AG04449 (cell line): ENCODE results near the gene TPP1.

Experiments
- CTCF ChIA-PET: fragments of 350-600 bp; formaldehyde crosslinking; extraction: SDS; loops from one replicate; lab custom pipeline; 2021; ENCODE audit warnings: antibody characterized with exemption; lab: Yijun Ruan, JAX
- POLR2A ChIA-PET: fragments of 400-600, 350-600 bp; formaldehyde crosslinking; extraction: SDS; loops from one replicate; lab custom pipeline; 2020; ENCODE audit warnings: antibody characterized with exemption, inconsistent platforms; lab: Yijun Ruan, JAX
- DNase-seq: peaks from one replicate; pipeline ENCODE4 v3.0.0-alpha.2; 2010; ENCODE audit warnings: low read depth, low spot score
- H3K4me3 ChIP-seq: 2 replicates; pipeline ENCODE4 v1.5.1; 2011; ENCODE audit warnings: low read depth, mild to moderate bottlenecking, control low read depth, low read length
- CTCF ChIP-seq: IDR thresholded peaks from one replicate; pipeline ENCODE4 v1.5.1; 2011; ENCODE audit warnings: mild to moderate bottlenecking, moderate library complexity, low read length, control low read depth, inconsistent platforms; ENCODE audit not compliant: insufficient read depth; ENCODE audit errors: missing control alignments

Gene TPP1

GRCh38 chr11:6586434-6587359 lies 32.5 kb downstream of the TPP1 start:
- POLR2A ChIA-PET: no interaction called here
- H3K4me3 ChIP-seq: no peak overlapping the region
- no peak for TF ChIP-seq CTCF
- no peak for DNase-seq
- CTCF ChIA-PET: interaction anchor here (1.3 to 2.2 kb wide), 2 partner anchors 10 to 56 kb away, joined by 3 to 6 read pairs; no protein-coding TSS in a partner anchor

- ChIA-PET CTCF (no interaction called here), POLR2A (no interaction called here)
- TF ChIP-seq CTCF: no peak
- no peak for DNase-seq
- H3K4me3 ChIP-seq: no peak overlapping the region
Measured at GRCh38 chr11:6584528-6584927, 34.7 kb downstream of the TPP1 start.

GRCh38 chr11:6583584-6583983 lies 35.6 kb downstream of the TPP1 start:
- no peak for DNase-seq
- H3K4me3 ChIP-seq: no peak overlapping the region
- ChIA-PET CTCF (interaction anchor here (1.2 kb wide), 1 partner anchor 15 kb away, joined by 3 read pairs; no protein-coding TSS in a partner anchor), POLR2A (no interaction called here)
- no peak for TF ChIP-seq CTCF

GRCh38 chr11:6579681-6580080 lies 39.5 kb downstream of the TPP1 start:
- no peak for TF ChIP-seq CTCF
- DNase-seq: no peak
- CTCF ChIA-PET: interaction anchor here (0.9 to 1.0 kb wide), 3 partner anchors 15 to 200 kb away, joined by 3 to 4 read pairs (median 3); no protein-coding TSS in a partner anchor
- H3K4me3 ChIP-seq: no peak overlapping the region
- POLR2A ChIA-PET: no interaction called here

GRCh38 chr11:6578134-6578533 lies 41.1 kb downstream of the TPP1 start:
- no peak for TF ChIP-seq CTCF
- ChIA-PET CTCF (interaction anchor here (0.9 to 1.1 kb wide), 2 partner anchors 18 to 199 kb away, joined by 3 to 4 read pairs; no protein-coding TSS in a partner anchor), POLR2A (no interaction called here)
- no peak overlapping the region for H3K4me3 ChIP-seq
- DNase-seq: no peak
